ENCODE results near the gene SNTG2.
"Not testable (repeated sequence)": the region's sequence is repeated elsewhere in the genome, so short reads cannot be mapped to it uniquely, and the experiment has no call there.

SNTG2 gene

DNA sequence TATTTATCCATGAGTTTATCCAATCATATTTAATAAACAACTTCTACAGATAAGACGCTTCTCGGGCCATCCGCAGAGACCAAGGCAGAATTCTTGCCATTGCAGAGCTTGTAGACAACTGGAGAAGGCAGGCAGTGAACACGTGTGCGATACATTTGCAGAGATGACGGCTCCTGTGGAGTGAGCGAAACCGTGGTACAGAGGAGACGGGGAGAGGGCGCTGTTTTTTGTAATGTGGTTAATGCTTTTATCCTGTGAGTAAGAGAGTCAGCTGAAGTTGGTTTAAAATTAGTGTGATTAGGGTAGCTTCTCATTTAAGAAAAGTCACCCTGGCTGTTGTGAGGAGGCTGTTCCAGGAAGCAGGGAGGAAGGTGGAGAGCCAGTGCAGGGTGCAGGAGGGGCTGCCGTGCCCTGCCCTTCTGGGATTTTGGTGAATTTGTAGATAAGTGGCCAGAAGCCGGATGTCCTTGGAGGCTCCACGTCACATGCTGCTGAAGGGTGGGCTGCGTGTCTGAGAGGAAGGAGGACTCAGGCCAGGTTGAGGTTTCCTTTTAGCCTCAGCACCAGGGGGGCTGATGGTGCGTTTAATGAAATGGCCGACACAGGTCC lies 151.4 kb downstream of the SNTG2 start:
- DNase-seq = no peak

GRCh38 chr2:1104364-1104763 lies 153.7 kb downstream of the SNTG2 start:
- DNase-seq = no peak

- not testable (repeated sequence) for DNase-seq
Observed at GRCh38 chr2:1106344-1106743, 155.7 kb downstream of the SNTG2 start.

DNA sequence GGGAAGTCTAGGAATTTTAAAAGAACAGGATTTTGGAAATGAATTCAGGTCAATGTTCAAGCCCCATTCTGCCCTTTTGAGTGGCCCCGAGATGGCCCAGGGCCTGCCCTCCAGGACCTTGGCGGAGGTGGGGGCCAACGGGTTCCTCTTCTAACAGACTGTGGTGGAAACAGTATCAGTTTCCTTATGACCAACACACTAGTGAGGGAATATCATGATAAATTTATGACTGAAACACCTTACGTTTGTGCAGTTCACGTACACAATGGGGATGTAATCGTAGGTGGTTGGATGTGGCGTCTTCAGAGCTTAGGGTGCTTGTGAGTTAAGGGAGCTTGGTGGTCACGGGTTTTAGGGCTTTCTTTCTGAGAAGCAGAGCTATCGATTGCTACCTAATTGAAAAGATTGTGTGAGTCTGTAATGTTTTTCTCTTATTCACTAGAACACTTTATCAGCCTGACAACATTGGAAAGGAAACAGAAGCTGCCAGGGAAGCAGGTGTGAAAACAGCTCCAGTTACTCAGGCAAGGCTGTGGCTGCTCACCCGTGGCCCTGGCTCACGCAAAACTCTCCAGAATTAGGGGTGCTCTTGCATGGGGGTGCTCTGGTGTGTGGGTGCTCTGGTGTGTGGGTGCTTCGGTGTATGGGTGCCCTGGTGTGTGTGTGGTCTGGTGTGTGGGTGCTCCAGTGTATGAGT lies 165.3 kb downstream of the SNTG2 start:
- DNase-seq = no peak

DNA sequence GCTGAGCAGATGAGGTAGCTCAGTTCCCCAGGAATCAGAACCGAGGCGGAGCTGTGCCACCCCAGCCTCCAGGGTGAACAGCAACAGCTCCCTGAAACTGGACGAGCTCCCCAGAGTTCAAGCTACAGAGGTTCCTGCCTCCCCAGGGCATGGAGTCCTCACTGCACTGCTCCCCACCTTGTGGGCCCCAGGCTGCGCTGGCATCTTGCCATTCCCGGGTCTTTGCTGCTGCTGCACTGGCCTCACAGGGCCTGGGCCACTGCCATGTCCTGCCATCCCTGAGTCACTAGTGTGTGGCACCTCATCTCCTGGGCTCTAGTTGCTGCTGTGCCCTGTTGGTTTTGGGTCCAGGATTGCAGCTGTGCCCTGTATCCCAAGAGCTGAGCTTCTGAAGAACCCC lies 166.9 kb downstream of the SNTG2 start:
- DNase-seq = no peak

DNA sequence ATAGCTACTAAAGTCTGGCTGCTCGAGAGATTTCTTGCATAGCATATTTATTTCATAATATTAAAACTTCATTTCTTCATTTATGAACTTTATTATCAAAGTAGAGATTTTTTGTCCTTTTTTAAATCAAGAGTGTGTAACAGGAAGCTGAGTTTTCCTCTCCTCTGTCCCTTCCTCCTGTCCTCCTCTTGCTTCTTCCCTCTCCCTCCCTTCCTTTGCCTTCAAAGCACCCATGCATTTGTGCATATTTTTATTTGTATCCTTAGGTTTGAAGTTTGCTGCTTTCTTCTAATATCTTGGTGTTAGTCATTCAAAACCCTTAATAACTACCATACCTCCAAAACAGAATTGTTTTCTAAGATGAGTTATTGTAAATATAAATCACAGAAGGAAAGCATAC lies 174.6 kb downstream of the SNTG2 start:
- DNase-seq = no peak

DNA sequence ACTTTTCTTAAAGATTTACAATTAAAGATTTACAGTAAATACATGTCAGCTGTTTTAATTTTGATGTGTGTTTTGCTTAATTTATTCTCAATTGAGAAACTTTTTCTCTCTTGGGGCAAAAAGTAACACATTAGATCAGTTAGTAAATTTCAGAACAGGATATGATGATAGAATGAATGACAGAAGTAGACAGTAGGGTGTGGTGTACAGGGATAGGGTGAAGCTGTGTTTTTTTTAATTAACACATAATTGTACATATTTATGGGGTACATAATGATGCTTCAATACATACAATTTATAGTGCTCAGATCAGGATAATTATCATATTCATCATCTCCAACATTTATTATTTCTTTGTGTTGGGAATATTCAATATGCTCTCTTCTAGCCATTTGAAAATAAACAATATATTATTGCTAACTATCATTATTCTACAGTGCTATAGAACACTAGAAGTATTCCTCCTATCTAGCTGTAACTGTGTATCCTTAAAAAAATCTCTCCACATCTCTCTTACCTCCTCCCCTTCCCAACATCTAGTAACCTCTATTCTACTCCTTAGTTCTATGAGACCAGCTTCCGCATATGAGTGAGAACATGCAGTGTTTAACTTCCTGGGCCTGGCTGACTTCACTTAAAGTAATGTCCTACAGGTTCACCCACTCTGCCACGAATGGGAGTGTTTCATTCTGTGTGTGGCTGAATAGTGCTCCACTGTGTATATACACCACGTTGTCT lies 175.2 kb downstream of the SNTG2 start:
- no peak for DNase-seq

DNA sequence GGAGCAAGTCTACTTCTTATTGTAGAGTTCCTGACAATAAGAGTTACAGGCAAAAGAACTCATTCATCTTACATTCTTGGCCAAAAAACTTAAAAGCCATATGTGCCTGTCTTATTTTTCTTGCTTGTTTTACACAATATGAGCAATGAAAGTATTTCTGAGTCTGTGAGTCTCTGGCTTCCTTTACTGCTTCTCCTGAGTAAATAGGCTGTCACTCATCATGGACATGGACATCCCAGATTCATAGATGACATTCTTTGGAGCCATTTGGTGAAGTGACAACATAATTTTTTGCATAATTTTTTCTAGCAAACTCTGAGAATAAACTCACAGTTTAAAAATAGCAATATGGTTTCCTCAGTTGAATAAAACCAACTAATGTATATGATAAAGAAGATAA lies 179.3 kb downstream of the SNTG2 start:
- no peak for DNase-seq

DNA sequence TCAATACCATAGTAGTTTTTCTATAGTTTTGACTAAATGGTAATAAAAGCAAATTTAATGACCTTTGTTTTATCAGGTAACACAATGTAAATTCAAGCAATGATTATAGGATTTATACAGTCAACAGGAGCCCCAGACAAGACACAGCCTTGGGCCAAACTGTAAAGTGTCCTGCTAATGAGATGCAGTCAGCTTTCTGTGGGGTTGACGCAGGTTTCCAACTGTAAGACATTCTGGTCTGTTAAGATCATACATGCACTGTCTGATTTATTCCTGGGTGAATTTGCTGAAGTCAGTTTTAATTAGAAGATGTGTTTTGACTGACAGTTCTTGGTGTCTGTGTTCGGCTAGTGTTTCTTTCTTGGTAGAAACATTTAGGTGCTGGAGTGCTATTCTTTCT lies 180.3 kb downstream of the SNTG2 start:
- DNase-seq = no peak

DNA sequence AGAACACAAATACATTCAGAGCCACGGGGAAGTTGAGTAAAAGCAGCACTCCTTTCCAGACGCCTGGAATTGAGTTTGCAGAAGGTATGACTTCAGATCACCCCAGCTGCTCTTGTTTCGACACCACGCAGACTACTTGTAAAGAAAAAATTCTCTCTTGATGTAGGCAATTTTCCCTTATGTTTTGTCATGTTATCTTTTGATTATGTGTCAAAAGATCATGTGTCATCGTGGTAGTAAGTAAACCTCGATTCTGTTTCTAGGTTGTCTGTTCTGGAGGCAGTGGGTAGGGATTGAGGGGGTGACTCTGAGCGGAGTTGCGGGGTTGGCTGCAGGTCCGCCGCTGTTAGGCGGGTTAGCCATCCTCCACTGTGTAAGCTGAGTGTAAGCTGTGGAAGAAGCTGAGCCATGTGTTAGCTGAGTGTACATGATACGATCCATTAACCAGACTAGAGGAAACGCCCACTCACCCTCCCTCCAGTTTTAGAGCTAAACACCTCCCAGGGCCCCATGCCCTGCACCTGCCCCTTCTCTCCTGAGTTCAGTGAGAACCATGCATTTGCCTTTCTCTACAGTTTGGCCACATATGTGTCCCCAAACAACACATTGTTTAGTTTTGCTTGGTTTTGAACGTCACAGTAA lies 181.8 kb downstream of the SNTG2 start:
- no peak for DNase-seq

DNA sequence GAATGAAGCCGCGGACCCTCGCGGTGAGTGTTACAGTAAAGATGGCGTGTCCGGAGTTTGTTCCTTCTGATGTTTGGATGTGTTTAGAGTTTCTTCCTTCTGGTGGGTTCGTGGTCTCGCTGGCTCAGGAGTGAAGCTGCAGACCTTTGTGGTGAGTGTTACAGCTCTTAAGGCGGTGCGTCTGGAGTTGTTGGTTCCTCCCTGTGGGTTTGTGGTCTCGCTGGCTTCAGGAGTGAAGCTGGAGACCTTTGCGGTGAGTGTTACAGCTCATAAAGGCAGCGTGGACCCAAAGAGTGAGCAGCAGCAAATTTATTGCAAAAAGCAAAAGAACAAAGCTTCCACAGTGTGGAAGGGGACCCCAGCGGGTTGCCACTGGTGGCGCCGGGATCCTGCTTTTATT lies 183.2 kb downstream of the SNTG2 start:
- not testable (repeated sequence) for DNase-seq

GRCh38 chr2:1134629-1135028 lies 184.0 kb downstream of the SNTG2 start:
- DNase-seq = no peak

- DNase-seq = no peak
Observed at GRCh38 chr2:1136067-1136466, 185.4 kb downstream of the SNTG2 start.

DNA sequence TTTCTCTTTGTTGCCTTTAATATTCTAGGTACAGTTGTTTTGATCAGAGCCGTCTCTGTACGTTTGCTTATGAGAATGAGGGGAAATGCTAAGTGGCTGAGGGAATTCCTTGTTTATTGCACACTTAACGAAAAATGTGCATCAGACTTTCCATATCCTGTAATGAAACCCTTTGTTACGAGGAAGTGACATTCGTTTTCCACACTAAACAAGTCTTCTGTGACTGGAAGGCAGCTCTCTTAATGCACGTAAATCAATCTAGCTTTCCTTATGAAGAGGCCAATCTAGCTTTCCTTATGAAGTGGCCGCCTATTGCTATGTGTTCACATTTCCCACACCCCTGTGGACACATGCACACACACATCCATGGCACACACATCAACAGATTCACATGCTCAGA lies 186.2 kb downstream of the SNTG2 start:
- DNase-seq = no peak

DNA sequence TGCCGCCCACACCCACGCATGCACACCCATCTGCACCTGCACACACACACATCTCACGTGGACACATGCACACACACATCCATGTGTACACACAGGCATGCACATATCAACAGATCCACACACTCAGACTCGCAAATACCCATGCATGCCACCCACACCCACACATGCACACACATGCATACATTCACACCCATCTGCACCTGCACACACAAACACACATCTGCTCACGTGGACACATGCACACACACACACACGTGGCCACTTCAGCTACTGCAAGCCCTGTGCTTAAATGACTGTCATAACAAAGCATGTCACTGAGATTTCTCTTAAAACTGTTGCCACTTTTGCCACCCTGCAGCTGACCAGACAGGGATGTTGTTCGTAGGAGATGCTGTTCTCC lies 186.6 kb downstream of the SNTG2 start:
- no peak for DNase-seq

GRCh38 chr2:1137913-1138391 lies 187.3 kb downstream of the SNTG2 start:
- no peak for DNase-seq

- DNase-seq = no peak
Observed at GRCh38 chr2:1140389-1141003, 189.8 kb downstream of the SNTG2 start.

DNA sequence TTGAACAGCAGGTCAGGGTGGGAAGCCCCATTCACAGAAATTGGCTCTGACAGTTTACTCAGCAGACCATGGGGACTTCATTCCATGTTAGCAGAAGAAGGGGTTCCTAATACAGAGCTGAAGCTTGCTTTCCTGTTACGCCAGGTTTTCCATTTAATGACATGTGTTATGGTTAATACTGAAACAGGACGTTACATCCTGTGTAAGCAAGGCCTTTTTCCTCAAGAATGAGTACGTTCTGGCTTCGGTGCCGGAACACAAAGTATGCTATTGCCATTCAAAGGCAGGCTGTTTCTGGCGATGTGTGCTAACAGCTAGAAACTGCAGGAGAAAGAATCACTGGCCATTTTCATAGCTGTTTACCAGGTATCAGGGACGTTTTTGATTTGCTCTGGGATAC lies 190.4 kb downstream of the SNTG2 start:
- no peak for DNase-seq

DNA sequence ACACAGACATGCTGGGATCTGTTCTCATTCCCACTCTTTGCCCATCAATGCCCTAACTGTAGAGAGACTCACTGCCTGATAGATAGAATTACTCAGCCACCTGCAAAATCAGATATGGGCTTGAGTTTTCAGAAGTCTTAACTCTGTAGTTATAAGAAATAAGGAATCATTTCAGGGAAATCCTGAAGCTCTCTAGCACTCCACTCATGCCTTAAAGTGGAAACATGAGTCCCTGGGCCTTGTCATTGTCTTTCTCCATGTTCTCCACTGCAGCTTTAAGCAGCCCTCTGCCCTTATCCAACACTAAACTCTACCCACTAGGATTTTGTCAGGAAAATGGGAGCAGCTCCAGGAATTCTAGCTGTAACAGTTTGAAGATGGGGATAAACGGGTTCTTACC lies 192.5 kb downstream of the SNTG2 start:
- DNase-seq = no peak

DNA sequence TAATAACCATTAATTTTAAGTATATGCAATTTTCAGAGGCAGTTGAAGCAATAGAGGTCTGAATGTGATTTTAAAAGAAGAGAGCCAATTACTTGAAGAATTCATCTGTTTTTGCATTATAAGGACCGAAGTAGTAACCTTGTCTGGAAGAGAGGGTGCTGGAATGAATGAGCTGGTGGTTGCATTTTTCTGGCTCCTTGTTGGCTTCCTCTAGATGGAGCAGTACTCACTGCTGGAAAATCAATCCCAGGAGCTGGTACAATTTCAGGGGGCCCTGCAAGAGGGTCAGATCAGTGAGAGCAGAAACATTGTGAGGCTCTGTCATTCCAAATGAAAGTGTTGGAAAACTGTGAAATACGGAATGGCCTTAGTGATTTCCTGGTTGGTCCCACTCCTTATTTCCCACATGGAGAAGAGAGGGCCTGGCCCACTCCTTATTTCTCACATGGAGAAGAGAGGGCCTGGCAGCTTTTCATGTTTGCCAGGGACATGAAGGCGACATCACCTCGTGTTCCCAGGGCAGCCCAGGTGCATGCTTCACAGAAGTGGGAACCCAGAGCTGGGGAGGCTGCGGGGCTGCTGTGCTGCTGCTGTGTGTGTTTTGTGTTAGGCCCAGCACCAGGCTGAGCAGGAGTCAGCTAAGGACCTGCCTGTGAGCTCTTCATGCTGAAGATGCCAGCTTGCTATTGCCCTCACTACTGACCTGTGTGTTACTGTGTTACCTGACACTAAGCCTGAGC lies 197.4 kb downstream of the SNTG2 start:
- DNase-seq = no peak

DNA sequence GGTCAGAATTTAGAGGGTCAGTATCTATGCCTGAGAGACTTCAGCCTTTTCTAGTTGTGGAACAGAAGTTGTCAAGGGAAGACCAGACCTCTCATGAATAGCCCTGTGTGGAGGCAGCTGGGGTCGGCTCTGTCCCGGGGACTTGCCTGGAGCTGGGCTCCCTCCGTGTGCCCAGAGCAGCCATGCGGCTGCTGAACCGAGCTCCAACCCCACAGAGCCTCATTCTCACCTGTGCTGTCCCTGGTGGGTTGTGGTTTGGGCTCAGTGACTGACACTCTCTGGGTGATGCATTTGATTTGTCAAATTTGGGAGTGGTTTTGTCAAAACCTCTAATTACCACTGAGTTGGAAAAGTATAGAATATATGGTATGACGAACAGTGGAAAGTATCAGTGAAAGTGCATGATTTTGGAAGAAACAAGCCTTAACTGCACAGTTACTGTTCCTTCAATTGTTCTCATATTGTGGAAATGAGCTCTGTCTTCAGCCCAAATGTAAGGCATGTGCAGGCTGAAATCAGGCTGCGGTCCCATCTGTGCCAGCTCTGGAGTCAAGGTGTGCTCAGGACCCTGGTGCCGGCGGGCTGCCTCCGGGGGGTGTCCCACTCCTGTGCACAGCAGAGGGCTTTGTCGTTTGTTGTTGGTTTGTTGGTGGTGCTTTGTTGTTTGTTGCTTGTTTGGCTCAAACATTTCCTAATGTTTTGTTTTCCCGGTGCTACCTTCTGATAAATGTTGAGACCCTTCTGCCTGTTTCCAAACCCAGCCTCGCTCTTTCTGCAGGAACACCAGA lies 200.3 kb downstream of the SNTG2 start:
- no peak for DNase-seq

GRCh38 chr2:1152375-1152774 lies 201.7 kb downstream of the SNTG2 start:
- DNase-seq = no peak

All from NCI-H226 (cell line).